ENCODE results near the gene TOR3A.

GRCh38 chr1:179055937-179056336, 25.9 kb upstream of the TOR3A start:
- no peak for TF ChIP-seq PML (IDR thresholded peaks at IDR 0.05; ENCODE audit: low read length)
- TF ChIP-seq CTCF (IDR thresholded peaks at IDR 0.05 in 2 of 3, conservative IDR thresholded peaks at IDR 0.05 in 1 of 3; ENCODE audit: control insufficient read depth in 2 of 3, extremely low read depth in 1 of 3, insufficient read depth in 1 of 3, low read depth in 3 of 3, low read length in 3 of 3) = no peak
- TF ChIP-seq ZBTB33 (IDR thresholded peaks at IDR 0.05) = no peak
- no peak for TF ChIP-seq USF1 (IDR thresholded peaks at IDR 0.05; ENCODE audit: borderline replicate concordance, extremely low read length, insufficient read depth, low read depth, low read length)
